GM12865 (cell line): ENCODE data around the gene TRAPPC12.

Source experiments
- DNase-seq: peaks from one replicate; pipeline ENCODE4 v3.0.0; 2010; ENCODE audit warnings: low read depth
- H3K4me3 ChIP-seq: 2 replicates; pipeline ENCODE4 v1.5.1; 2011; ENCODE audit warnings: mild to moderate bottlenecking, low read depth, low read length, control low read depth
- TF ChIP-seq, protein P1 (sequence below): IDR thresholded peaks from 2 replicates; pipeline ENCODE4 v1.5.1; 2011; ENCODE audit warnings: low read length, control low read depth, low read depth, inconsistent platforms; ENCODE audit not compliant: insufficient read depth; ENCODE audit errors: missing control alignments

Gene TRAPPC12

DNA sequence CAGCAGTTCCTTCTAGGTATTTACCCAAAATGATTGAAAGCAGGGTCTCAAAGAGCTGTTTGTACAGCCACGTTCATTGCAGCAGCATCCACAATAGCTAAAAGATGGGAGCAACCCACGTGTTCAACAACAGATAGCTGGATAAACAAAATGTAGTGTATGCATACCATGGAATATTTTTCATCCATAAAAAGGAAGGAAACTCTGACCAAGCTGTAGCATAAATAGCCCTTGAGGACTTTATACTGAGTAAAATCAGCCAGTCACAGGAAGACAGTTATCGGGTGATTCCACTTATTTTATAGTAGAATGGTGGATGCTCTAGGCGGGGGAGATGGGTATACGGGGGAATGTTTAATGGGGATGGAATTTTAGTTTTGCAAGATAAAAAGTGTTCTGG lies 7.5 kb downstream of the TRAPPC12 start:
- no peak overlapping the region for H3K4me3 ChIP-seq
- TF ChIP-seq, protein P1, sequence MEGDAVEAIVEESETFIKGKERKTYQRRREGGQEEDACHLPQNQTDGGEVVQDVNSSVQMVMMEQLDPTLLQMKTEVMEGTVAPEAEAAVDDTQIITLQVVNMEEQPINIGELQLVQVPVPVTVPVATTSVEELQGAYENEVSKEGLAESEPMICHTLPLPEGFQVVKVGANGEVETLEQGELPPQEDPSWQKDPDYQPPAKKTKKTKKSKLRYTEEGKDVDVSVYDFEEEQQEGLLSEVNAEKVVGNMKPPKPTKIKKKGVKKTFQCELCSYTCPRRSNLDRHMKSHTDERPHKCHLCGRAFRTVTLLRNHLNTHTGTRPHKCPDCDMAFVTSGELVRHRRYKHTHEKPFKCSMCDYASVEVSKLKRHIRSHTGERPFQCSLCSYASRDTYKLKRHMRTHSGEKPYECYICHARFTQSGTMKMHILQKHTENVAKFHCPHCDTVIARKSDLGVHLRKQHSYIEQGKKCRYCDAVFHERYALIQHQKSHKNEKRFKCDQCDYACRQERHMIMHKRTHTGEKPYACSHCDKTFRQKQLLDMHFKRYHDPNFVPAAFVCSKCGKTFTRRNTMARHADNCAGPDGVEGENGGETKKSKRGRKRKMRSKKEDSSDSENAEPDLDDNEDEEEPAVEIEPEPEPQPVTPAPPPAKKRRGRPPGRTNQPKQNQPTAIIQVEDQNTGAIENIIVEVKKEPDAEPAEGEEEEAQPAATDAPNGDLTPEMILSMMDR, result no peak
- DNase-seq, result no peak

- DNase-seq, result no peak
- TF ChIP-seq, protein P1, result no peak
- H3K4me3 ChIP-seq, result no peak overlapping the region
Observed at GRCh38 chr2:3387644-3388411, 8.3 kb downstream of the TRAPPC12 start.

DNA sequence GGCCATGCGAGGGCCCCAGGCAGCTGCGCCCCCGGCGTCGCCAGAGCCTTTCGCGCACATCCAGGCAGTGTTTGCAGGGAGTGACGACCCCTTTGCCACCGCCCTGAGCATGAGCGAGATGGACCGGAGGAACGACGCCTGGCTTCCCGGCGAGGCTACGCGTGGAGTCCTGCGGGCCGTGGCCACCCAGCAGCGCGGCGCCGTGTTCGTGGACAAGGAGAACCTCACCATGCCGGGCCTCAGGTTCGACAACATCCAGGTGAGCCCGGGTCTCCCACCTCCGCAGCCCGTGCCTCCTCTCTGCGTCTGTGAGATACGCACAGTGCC lies 8.9 kb downstream of the TRAPPC12 start:
- DNase-seq, result no peak
- H3K4me3 ChIP-seq, result no peak overlapping the region
- TF ChIP-seq, protein P1, result no peak

DNA sequence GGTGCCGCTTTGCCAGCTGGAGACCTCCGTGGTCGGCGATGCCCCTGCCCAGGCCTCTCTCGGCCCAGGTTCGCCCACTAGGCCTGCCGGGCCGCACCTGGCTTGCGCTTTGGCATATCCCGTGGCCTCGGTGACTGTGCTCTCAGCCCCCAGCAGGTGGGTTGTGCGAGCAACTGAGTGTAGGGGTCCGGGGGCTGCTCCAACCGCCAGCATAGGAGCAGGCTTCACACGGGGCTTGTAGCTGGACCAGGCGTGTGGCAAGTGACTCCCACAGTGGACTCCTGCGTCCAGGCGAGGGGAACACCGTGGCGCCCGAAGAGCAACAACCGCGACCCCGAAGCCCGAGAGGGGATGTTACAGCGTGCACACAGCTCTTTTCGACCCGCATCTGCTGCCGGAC lies 9.7 kb downstream of the TRAPPC12 start:
- DNase-seq, result no peak
- H3K4me3 ChIP-seq, result no peak overlapping the region
- TF ChIP-seq, protein P1, result no peak

DNA sequence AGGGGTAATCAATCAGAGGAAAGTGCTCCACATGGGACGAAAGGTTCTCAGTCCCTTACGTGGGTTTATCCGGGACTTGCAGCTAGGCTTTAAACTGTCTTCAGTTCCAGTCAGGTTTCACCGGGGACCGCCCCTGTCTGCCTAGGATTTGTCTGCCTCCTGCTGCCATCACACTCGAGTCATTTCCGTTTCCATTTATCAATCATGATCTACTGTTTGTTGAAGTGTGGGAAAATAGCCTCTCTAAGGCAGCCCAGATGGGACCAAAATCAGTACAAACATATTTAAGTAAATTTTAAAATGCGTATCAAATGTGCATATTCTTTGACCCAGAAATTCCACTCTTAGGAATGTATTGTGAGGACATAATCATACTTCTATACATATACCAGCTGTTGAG lies 10.5 kb downstream of the TRAPPC12 start:
- no peak for DNase-seq
- H3K4me3 ChIP-seq, result no peak overlapping the region
- TF ChIP-seq, protein P1, result no peak

- no peak for DNase-seq
- TF ChIP-seq, protein P1, result no peak
- H3K4me3 ChIP-seq, result no peak overlapping the region
Observed at GRCh38 chr2:3392216-3392615, 12.7 kb downstream of the TRAPPC12 start.
